B cell (primary cell): ENCODE measurements around the gene TSPAN5. TPM values are rescaled to one million over a fixed set of nuclear protein-coding genes. Genes with fewer than 3 reads are reported as not detected.

Source experiments
- ATAC-seq: fragments of 200-7000 bp; cut with Tn5 transposase; one replicate; pipeline ENCODE4 v1.10.0; 2021; ENCODE audit warnings: low read depth, mild to moderate bottlenecking, moderate number of reproducible peaks, moderate library complexity
- CTCF ChIA-PET: fragments of 350-600 bp; sonication (Branson Sonifier 250); formaldehyde crosslinking; loops from one replicate; lab custom pipeline; 2021; ENCODE audit warnings: antibody characterized with exemption, inconsistent platforms; lab: Charles Lee
- POLR2A ChIA-PET: fragments of 350-600 bp; sonication (Branson Sonifier 250); formaldehyde crosslinking; loops from one replicate; lab custom pipeline; 2021; ENCODE audit warnings: antibody characterized with exemption; lab: Charles Lee
- DNase-seq: peaks from one replicate; pipeline ENCODE4 v3.0.0; 2013
- H2AFZ ChIP-seq: 2 replicates; pipeline ENCODE4 v1.6.1; 2012; ENCODE audit warnings: mild to moderate bottlenecking, low read depth, low read length; ENCODE audit not compliant: insufficient read depth, poor library complexity, severe bottlenecking
- H3K27ac ChIP-seq, 2 donors: 1 replicate in 1 of 2; 2 replicates in 1 of 2; pipeline ENCODE4 v1.5.1; 2012 to 2013; ENCODE audit warnings: low read length in 2 of 2, mild to moderate bottlenecking in 2 of 2, moderate library complexity in 1 of 2
- H3K27me3 ChIP-seq, 4 experiments: fragments of 200-600 bp in 1 of 4; sonication (generic) in 1 of 4; replicated peaks in 1 of 4; 1 replicate in 2 of 4; 2 replicates in 2 of 4; pipeline versions ENCODE4 v1.6.1 to v1.7.0; 2013 to 2016; ENCODE audit warnings: low read length in 3 of 4, mild to moderate bottlenecking in 2 of 4, mixed read lengths in 1 of 4, moderate library complexity in 1 of 4; ENCODE audit not compliant: insufficient read depth in 4 of 4, control insufficient read depth in 3 of 4; ENCODE audit errors: control extremely low read depth in 1 of 4
- H3K36me3 ChIP-seq, 2 experiments: replicated peaks in 1 of 2; 1 replicate in 1 of 2; 2 replicates in 1 of 2; pipeline versions ENCODE4 v1.6.1 to v1.7.1; 2013; ENCODE audit warnings: low read length in 1 of 2; ENCODE audit not compliant: insufficient read depth in 2 of 2, control insufficient read depth in 1 of 2; ENCODE audit errors: control extremely low read depth in 1 of 2, extremely low read depth in 1 of 2
- H3K4me1 ChIP-seq, 2 donors: fragments of 200-600 bp in 1 of 2; sonication (generic) in 1 of 2; 1 replicate in 1 of 2; 2 replicates in 1 of 2; pipeline versions ENCODE4 v1.5.1 to v1.6.1; 2013 to 2017; ENCODE audit warnings: low read length in 2 of 2; ENCODE audit not compliant: control insufficient read depth in 2 of 2, insufficient read depth in 2 of 2
- H3K4me2 ChIP-seq: replicated peaks from 2 replicates; pipeline ENCODE3; 2012; ENCODE audit warnings: mild to moderate bottlenecking, low read depth, low read length; ENCODE audit not compliant: poor library complexity, severe bottlenecking
- H3K4me3 ChIP-seq, 5 experiments: fragments of 200-600 bp in 1 of 5; sonication (generic) in 1 of 5; 1 replicate in 3 of 5; 2 replicates in 2 of 5; pipeline versions ENCODE4 v1.5.1 to v1.7.0; 2011 to 2016; ENCODE audit warnings: low read length in 4 of 5, mild to moderate bottlenecking in 4 of 5, low read depth in 2 of 5, control low read depth in 1 of 5, moderate library complexity in 1 of 5; ENCODE audit not compliant: insufficient read depth in 1 of 5; ENCODE audit errors: control extremely low read depth in 1 of 5, extremely low read depth in 1 of 5
- H3K79me2 ChIP-seq: fragments of 200-600 bp; sonication (generic); one replicate; pipeline ENCODE4 v1.6.0; 2016; ENCODE audit warnings: low read length; ENCODE audit not compliant: control insufficient read depth, insufficient read depth
- H3K9ac ChIP-seq: fragments of 200-600 bp; sonication (generic); 2 replicates; pipeline ENCODE4 v1.6.1; 2017; ENCODE audit warnings: mild to moderate bottlenecking, low read length, moderate library complexity
- H3K9me3 ChIP-seq, 3 donors: one replicate each; pipeline versions ENCODE4 v1.6.1 to v1.7.1; 2013; ENCODE audit warnings: low read length in 2 of 3; ENCODE audit not compliant: control insufficient read depth in 2 of 3, insufficient read depth in 1 of 3; ENCODE audit errors: control extremely low read depth in 1 of 3
- H4K20me1 ChIP-seq: 2 replicates; pipeline ENCODE4 v1.6.0; 2012; ENCODE audit warnings: mild to moderate bottlenecking, low read length; ENCODE audit not compliant: insufficient read depth, control insufficient read depth, poor library complexity, severe bottlenecking
- H3K27ac Mint-ChIP-seq: one replicate; pipeline ENCODE4 v1.8.0; 2021; ENCODE audit warnings: mixed read lengths
- H3K27me3 Mint-ChIP-seq: one replicate; pipeline ENCODE4 v1.8.0; 2021; ENCODE audit warnings: mixed read lengths
- H3K4me1 Mint-ChIP-seq: one replicate; pipeline ENCODE4 v1.8.0; 2021; ENCODE audit warnings: mixed read lengths
- H3K4me3 Mint-ChIP-seq: one replicate; pipeline ENCODE4 v1.8.0; 2021; ENCODE audit warnings: mixed read lengths
- H3K9me3 Mint-ChIP-seq: one replicate; pipeline ENCODE4 v1.8.0; 2022; ENCODE audit warnings: mixed read lengths; ENCODE audit not compliant: insufficient read depth
- CTCF ChIP-seq: fragments of 200-600 bp; IDR thresholded peaks from one replicate; pipeline ENCODE4 v1.8.0; 2022; ENCODE audit warnings: antibody characterized with exemption, mild to moderate bottlenecking
- EZH2 ChIP-seq: IDR thresholded peaks from 2 replicates; pipeline ENCODE4 v1.6.1; 2012; ENCODE audit warnings: borderline replicate concordance, low read depth, mild to moderate bottlenecking, moderate library complexity, low read length; ENCODE audit not compliant: insufficient read depth, poor library complexity, severe bottlenecking
- WGBS: methylation state at CpG from one replicate; pipeline ENCODE4 v1.1.5; 2013; ENCODE audit warnings: missing lambda C conversion rate; ENCODE audit not compliant: insufficient coverage; 5-methylcytosine and 5-hydroxymethylcytosine counted together
- intact Hi-C: fragments of 100-400 bp; cut with micrococcal nuclease; formaldehyde crosslinking; loops from one replicate; pipeline ENCODE4 v1.10.0; 2022
- polyA plus RNA-seq: library from polyadenylated mRNA; depleted of rRNA; stranded (reverse); fragments of >200 nt; gene quantifications from 2 replicates; pipeline ENCODE4 v1.2.3, GENCODE V29; 2012
- total RNA-seq, 2 donors: library from RNA; stranded (reverse); fragments of 120-200 nt in 1 of 2; gene quantifications; 1 replicate in 1 of 2; 2 replicates in 1 of 2; pipeline versions ENCODE4 v1.2.3 to v1.2.4, GENCODE V29; 2013 to 2022

Gene TSPAN5
- total and polyA plus RNA-seq, 2 donors (not counting 1 experiment from before 2014, with no cell fraction given) = 2.6 to 5.3 TPM

GRCh38 chr4:98423009-98423408 is 235.4 kb downstream of the TSPAN5 start:
- CTCF ChIA-PET = no interaction called here

GRCh38 chr4:98421111-98421510 is 237.3 kb downstream of the TSPAN5 start:
- H3K4me2 ChIP-seq = no peak overlapping the region
- no peak overlapping the region for H3K4me3 ChIP-seq
- H3K79me2 ChIP-seq = no peaks in the 10 kb centered on the region
- H3K9me3 Mint-ChIP-seq = peaks cover 2% of the 10 kb centered on the region
- H3K36me3 ChIP-seq = peaks cover 8 to 61% of the 10 kb centered on the region in 2 experiments
- no peaks in the 10 kb centered on the region for H4K20me1 ChIP-seq
- ChIA-PET CTCF (no interaction called here), POLR2A (no interaction called here)
- ATAC-seq (no peak), DNase-seq (no peak)
- H3K27ac ChIP-seq = no peak overlapping the region
- no peaks in the 10 kb centered on the region for H3K27me3 ChIP-seq
- H3K9ac ChIP-seq = no peak overlapping the region
- no peak for TF ChIP-seq EZH2
- no peak for TF ChIP-seq CTCF
- peaks cover 0 to 9% of the 10 kb centered on the region in 2 donors for H3K4me1 ChIP-seq
- 100% methylated on average over 3 of the region's 5 CpGs for WGBS
- no peak overlapping the region for H3K4me3 Mint-ChIP-seq
- peaks cover 16% of the 10 kb centered on the region for H3K4me1 Mint-ChIP-seq
- intact Hi-C loops = no loop called here
- no peak overlapping the region for H2AFZ ChIP-seq
- no peaks in the 10 kb centered on the region for H3K27me3 Mint-ChIP-seq
- peaks cover 0 to 1% (median 0%) of the 10 kb centered on the region in 3 donors for H3K9me3 ChIP-seq
- no peak overlapping the region for H3K27ac Mint-ChIP-seq

More at GRCh38 chr4:98423009-98423408, 235.4 kb downstream of the TSPAN5 start:
- Histone ChIP-seq H2AFZ (no peak overlapping the region), H3K4me1 (peaks cover 0 to 10% of the 10 kb centered on the region in 2 donors), H3K4me2 (no peak overlapping the region), H3K36me3 (peaks cover 3 to 48% of the 10 kb centered on the region in 2 experiments), H3K9me3 (peaks cover 0 to 1% (median 0%) of the 10 kb centered on the region in 3 donors), H3K27ac (no peak overlapping the region), H3K4me3 (no peak overlapping the region), H3K79me2 (no peaks in the 10 kb centered on the region), H3K9ac (no peak overlapping the region), H3K27me3 (no peaks in the 10 kb centered on the region), H4K20me1 (no peaks in the 10 kb centered on the region)
- H3K27ac Mint-ChIP-seq = no peak overlapping the region
- H3K9me3 Mint-ChIP-seq = peaks cover 5% of the 10 kb centered on the region
- POLR2A ChIA-PET = no interaction called here
- ATAC-seq (no peak), DNase-seq (no peak)
- no peak overlapping the region for H3K4me3 Mint-ChIP-seq
- 91% methylated on average over 4 of the region's 4 CpGs for WGBS
- no peaks in the 10 kb centered on the region for H3K27me3 Mint-ChIP-seq
- intact Hi-C loops = no loop called here
- peaks cover 20% of the 10 kb centered on the region for H3K4me1 Mint-ChIP-seq
- TF ChIP-seq CTCF = no peak
- TF ChIP-seq EZH2 = no peak
